SK-N-MC (cell line): ENCODE data around the gene UROS.

Source experiments
- EZH2 ChIP-seq: fragments of 200-600 bp; sonication (generic); IDR thresholded peaks from one replicate; pipeline ENCODE4 v1.6.1; 2017; ENCODE audit warnings: antibody characterized with exemption
- FOXP2 ChIP-seq: optimal IDR thresholded peaks from 2 replicates; pipeline ENCODE3; 2011; ENCODE audit warnings: mild to moderate bottlenecking, moderate library complexity; ENCODE audit not compliant: insufficient read depth; ENCODE audit errors: extremely low read length, control extremely low read depth
- POLR2AphosphoS5 ChIP-seq: IDR thresholded peaks from 2 replicates; pipeline ENCODE4 v1.6.1; 2012; ENCODE audit warnings: mild to moderate bottlenecking, low read depth, low read length, borderline replicate concordance

DNA sequence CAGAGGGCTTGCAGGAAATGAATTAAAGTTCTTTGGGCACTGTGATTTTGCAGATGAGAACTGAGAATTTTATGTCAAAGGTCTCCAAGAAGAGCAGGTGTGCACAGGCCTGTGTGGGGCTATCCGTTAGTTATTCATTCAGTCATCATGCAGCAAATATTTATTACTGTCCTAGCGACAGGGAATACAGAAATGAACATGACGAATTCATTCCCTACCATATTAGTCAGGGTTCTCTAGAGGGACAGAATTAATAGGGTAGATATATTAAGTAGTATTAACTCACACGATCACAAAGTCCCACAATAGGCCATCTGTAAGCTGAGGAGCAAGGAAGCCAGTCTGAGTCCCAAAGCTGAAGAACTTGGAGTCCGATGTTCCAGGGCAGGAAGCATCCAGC is 44.5 kb downstream of the UROS start:
- TF ChIP-seq POLR2AphosphoS5: no peak
- TF ChIP-seq EZH2: no peak
- no peak for TF ChIP-seq FOXP2
